IPS-20b (cell line): Measurements from ENCODE around the gene CUX1.

Experiments used
- H3K27ac ChIP-seq: one replicate; pipeline ENCODE4 v1.5.1; 2013; ENCODE audit warnings: low read length
- H3K27me3 ChIP-seq: 2 replicates; pipeline ENCODE4 v1.6.1; 2013; ENCODE audit warnings: mild to moderate bottlenecking, low read length, inconsistent platforms; ENCODE audit not compliant: insufficient read depth
- H3K36me3 ChIP-seq: 2 replicates; pipeline ENCODE4 v1.6.1; 2013; ENCODE audit warnings: low read depth, mild to moderate bottlenecking, inconsistent platforms, low read length, moderate library complexity; ENCODE audit not compliant: insufficient read depth
- H3K4me1 ChIP-seq: 2 replicates; pipeline ENCODE4 v1.6.1; 2013; ENCODE audit warnings: mild to moderate bottlenecking, control low read depth, inconsistent platforms, low read length, moderate library complexity; ENCODE audit not compliant: insufficient read depth
- H3K4me3 ChIP-seq: 2 replicates; pipeline ENCODE4 v1.5.1; 2013; ENCODE audit warnings: mild to moderate bottlenecking, low read length, inconsistent platforms
- H3K9ac ChIP-seq: 2 replicates; pipeline ENCODE4 v1.6.1; 2013; ENCODE audit warnings: low read depth, mild to moderate bottlenecking, inconsistent platforms, low read length, moderate library complexity
- H3K9me3 ChIP-seq: 2 replicates; pipeline ENCODE4 v1.6.1; 2013; ENCODE audit warnings: mild to moderate bottlenecking, low read depth, low read length, inconsistent platforms; ENCODE audit not compliant: insufficient read depth

CUX1 gene

GRCh38 chr7:102077081-102077480, 259.7 kb downstream of the CUX1 start:
- Histone ChIP-seq H3K36me3 (peaks cover under 1% of the 10 kb centered on the region; the same call in 1 of the 2 replicates), H3K27ac (no peak overlapping the region), H3K9ac (no peak overlapping the region; the same call in 1 of the 2 replicates), H3K9me3 (peaks cover 2% of the 10 kb centered on the region; the same call in 1 of the 2 replicates), H3K4me1 (peaks cover 14% of the 10 kb centered on the region; the same call in 1 of the 2 replicates), H3K4me3 (no peak overlapping the region), H3K27me3 (no peaks in the 10 kb centered on the region)

- Histone ChIP-seq H3K36me3 (no peaks in the 10 kb centered on the region), H3K4me3 (no peak overlapping the region), H3K9me3 (no peaks in the 10 kb centered on the region), H3K9ac (no peak overlapping the region), H3K27me3 (no peaks in the 10 kb centered on the region), H3K27ac (no peak overlapping the region), H3K4me1 (peaks cover 14% of the 10 kb centered on the region; the same call in 1 of the 2 replicates)
These were observed 262.0 kb downstream of the CUX1 start for GRCh38 chr7:102079140-102080018.

- no peak overlapping the region for H3K9ac ChIP-seq
- H3K27ac ChIP-seq = no peak overlapping the region
- H3K36me3 ChIP-seq = no peaks in the 10 kb centered on the region
- H3K27me3 ChIP-seq = no peaks in the 10 kb centered on the region
- no peak overlapping the region for H3K4me3 ChIP-seq
- peaks cover 14% of the 10 kb centered on the region; the same call in 1 of the 2 replicates for H3K4me1 ChIP-seq
- no peaks in the 10 kb centered on the region for H3K9me3 ChIP-seq
These were observed 262.6 kb downstream of the CUX1 start for GRCh38 chr7:102080019-102080433.

- Histone ChIP-seq H3K27ac (no peak overlapping the region), H3K27me3 (no peaks in the 10 kb centered on the region), H3K36me3 (no peaks in the 10 kb centered on the region), H3K9me3 (no peaks in the 10 kb centered on the region; the same call in 1 of the 2 replicates), H3K4me3 (no peak overlapping the region), H3K9ac (no peak overlapping the region), H3K4me1 (peaks cover 14% of the 10 kb centered on the region; the same call in 1 of the 2 replicates)
These were observed 263.2 kb downstream of the CUX1 start for GRCh38 chr7:102080434-102081243.

GRCh38 chr7:102081244-102081627, 263.8 kb downstream of the CUX1 start:
- Histone ChIP-seq H3K36me3 (no peaks in the 10 kb centered on the region), H3K4me3 (no peak overlapping the region), H3K9ac (no peak overlapping the region), H3K9me3 (no peaks in the 10 kb centered on the region; the same call in 1 of the 2 replicates), H3K27me3 (no peaks in the 10 kb centered on the region), H3K4me1 (peaks cover 14% of the 10 kb centered on the region; the same call in 1 of the 2 replicates), H3K27ac (no peak overlapping the region)

- Histone ChIP-seq H3K27me3 (no peaks in the 10 kb centered on the region), H3K4me3 (no peak overlapping the region), H3K27ac (no peak overlapping the region), H3K4me1 (peaks cover 5% of the 10 kb centered on the region; the same call in 1 of the 2 replicates), H3K9me3 (no peaks in the 10 kb centered on the region; the same call in 1 of the 2 replicates), H3K36me3 (no peaks in the 10 kb centered on the region), H3K9ac (no peak overlapping the region)
These were observed 265.4 kb downstream of the CUX1 start for GRCh38 chr7:102082693-102083368.

- H3K36me3 ChIP-seq = no peaks in the 10 kb centered on the region
These were observed 267.9 kb downstream of the CUX1 start for GRCh38 chr7:102085218-102085772.

GRCh38 chr7:102089175-102090098, 272.0 kb downstream of the CUX1 start:
- Histone ChIP-seq H3K4me1 (peaks cover 24% of the 10 kb centered on the region), H3K9me3 (no peaks in the 10 kb centered on the region; the same call in 1 of the 2 replicates), H3K36me3 (no peaks in the 10 kb centered on the region), H3K27me3 (no peaks in the 10 kb centered on the region), H3K9ac (no peak overlapping the region), H3K4me3 (no peak overlapping the region), H3K27ac (no peak overlapping the region)

More at GRCh38 chr7:102085218-102085772, 267.9 kb downstream of the CUX1 start:
- no peaks in the 10 kb centered on the region; the same call in 1 of the 2 replicates for H3K9me3 ChIP-seq
- H3K4me1 ChIP-seq = peaks cover 9% of the 10 kb centered on the region
- no peak overlapping the region for H3K4me3 ChIP-seq
- H3K9ac ChIP-seq = no peak overlapping the region
- H3K27me3 ChIP-seq = no peaks in the 10 kb centered on the region
- H3K27ac ChIP-seq = no peak overlapping the region

GRCh38 chr7:102093599-102094315, 276.3 kb downstream of the CUX1 start:
- Histone ChIP-seq H3K9ac (no peak overlapping the region), H3K4me1 (peaks cover 25% of the 10 kb centered on the region), H3K27ac (no peak overlapping the region), H3K36me3 (peaks cover 10% of the 10 kb centered on the region; the same call in 1 of the 2 replicates), H3K4me3 (no peak overlapping the region), H3K9me3 (no peaks in the 10 kb centered on the region), H3K27me3 (no peaks in the 10 kb centered on the region)

- H3K36me3 ChIP-seq = peaks cover 13% of the 10 kb centered on the region; the same call in 1 of the 2 replicates
- no peaks in the 10 kb centered on the region for H3K9me3 ChIP-seq
- peaks cover 21% of the 10 kb centered on the region for H3K4me1 ChIP-seq
These were observed 276.9 kb downstream of the CUX1 start for GRCh38 chr7:102094316-102094650.

More at GRCh38 chr7:102094316-102094650, 276.9 kb downstream of the CUX1 start:
- Histone ChIP-seq H3K9ac (no peak overlapping the region), H3K4me3 (no peak overlapping the region), H3K27ac (no peak overlapping the region), H3K27me3 (no peaks in the 10 kb centered on the region)
